ENCODE results near the gene SLC9A9. TPM values are rescaled to one million over a fixed set of nuclear protein-coding genes. Genes with fewer than 3 reads are reported as not detected.

Gene SLC9A9
- total RNA-seq, 4 donors from 2014 or later = 10.1 to 27.2 (median 16.7) TPM

DNA sequence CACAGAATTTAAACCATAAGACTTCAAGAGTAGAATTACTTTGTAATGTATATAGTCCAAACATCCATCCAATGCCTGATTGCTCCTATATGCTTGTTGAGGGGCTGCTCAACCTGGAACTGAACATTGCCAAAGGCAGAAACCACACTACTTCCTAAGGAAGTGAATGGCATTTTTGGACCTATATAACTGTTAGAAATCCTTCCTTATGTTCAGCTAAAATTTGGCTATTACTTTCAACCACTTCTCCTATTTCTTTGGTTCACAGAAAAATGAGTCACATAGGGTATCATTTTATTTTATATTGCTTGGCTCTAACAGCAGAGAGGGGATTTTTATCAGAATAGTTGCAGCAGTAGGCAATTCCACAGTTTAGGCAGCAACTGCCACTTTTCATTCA, 342.1 kb downstream of the SLC9A9 start:
- Histone ChIP-seq H3K4me1 (no peaks in the 10 kb centered on the region), H3K27me3 (no peaks in the 10 kb centered on the region), H3K4me3 (no peak overlapping the region), H3K9me3 (no peaks in the 10 kb centered on the region), H3K36me3 (no peaks in the 10 kb centered on the region), H3K27ac (no peak overlapping the region)
- ATAC-seq = no peak
- TF ChIP-seq POLR2AphosphoS5 (IDR thresholded peaks at IDR 0.05) (no peak), POLR2A (IDR thresholded peaks at IDR 0.05) (no peak), EP300 (IDR thresholded peaks at IDR 0.05) (no peak)
- TF ChIP-seq, protein P1, sequence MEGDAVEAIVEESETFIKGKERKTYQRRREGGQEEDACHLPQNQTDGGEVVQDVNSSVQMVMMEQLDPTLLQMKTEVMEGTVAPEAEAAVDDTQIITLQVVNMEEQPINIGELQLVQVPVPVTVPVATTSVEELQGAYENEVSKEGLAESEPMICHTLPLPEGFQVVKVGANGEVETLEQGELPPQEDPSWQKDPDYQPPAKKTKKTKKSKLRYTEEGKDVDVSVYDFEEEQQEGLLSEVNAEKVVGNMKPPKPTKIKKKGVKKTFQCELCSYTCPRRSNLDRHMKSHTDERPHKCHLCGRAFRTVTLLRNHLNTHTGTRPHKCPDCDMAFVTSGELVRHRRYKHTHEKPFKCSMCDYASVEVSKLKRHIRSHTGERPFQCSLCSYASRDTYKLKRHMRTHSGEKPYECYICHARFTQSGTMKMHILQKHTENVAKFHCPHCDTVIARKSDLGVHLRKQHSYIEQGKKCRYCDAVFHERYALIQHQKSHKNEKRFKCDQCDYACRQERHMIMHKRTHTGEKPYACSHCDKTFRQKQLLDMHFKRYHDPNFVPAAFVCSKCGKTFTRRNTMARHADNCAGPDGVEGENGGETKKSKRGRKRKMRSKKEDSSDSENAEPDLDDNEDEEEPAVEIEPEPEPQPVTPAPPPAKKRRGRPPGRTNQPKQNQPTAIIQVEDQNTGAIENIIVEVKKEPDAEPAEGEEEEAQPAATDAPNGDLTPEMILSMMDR (IDR thresholded peaks at IDR 0.05) = no peak

DNA sequence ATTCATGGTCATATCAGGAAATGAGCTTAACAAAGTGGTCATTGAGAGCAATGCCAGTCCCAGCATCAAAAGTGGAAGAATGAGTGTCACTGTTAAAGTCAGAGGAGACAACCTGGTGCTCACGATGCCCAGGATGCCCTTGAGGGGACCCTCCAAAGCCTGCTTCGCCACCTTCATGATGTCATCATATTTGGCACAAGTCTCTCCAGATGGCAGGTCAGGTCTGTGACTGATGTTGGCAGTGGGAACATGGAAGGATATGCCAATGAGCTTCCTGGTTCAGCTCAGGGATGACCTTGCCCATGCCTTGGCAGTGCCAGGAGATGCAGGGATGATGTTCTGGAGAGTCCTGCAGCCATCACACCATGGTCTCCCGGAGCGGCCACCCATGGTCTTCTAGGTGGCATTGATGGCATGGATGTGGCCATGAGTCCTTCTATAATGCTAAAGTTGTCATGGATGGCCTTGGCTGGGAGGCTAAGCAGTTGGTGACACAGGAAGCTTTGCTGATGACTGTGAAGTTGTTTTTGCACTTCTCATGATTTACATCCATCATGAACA, 344.9 kb downstream of the SLC9A9 start:
- H3K4me3 ChIP-seq = no peak overlapping the region

DNA sequence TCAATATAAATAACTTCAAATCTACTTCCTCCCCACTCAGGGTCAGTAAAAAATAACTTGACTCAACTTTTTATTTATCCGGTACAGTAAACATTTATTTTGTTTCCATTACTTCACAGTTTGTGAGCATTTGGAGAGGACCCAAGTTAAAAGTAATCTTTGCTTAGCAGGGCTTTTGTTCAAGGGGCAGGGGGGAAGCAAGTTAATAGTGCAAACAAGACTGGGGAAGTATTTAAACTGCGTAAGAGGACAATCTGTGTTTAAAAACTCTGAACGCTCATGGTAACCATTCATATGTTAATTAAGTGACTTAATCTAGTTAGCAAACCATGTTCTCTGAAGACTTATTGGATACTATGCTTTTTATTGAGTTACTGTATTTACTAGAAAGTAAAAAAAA, 346.2 kb downstream of the SLC9A9 start:
- Histone ChIP-seq H3K27me3 (no peaks in the 10 kb centered on the region), H3K4me1 (no peaks in the 10 kb centered on the region), H3K4me3 (no peak overlapping the region), H3K27ac (no peak overlapping the region), H3K9me3 (no peaks in the 10 kb centered on the region), H3K36me3 (no peaks in the 10 kb centered on the region)
- 60 to 74% methylated on average over 3 of the region's 3 CpGs for WGBS, 2 donors (ENCODE audit: low coverage in 1 of 2)
- no peak for TF ChIP-seq POLR2A (IDR thresholded peaks at IDR 0.05)
- TF ChIP-seq, protein P1 (IDR thresholded peaks at IDR 0.05) = no peak
- TF ChIP-seq POLR2AphosphoS5 (IDR thresholded peaks at IDR 0.05) = no peak
- TF ChIP-seq EP300 (IDR thresholded peaks at IDR 0.05) = no peak
- ATAC-seq = no peak

More for the DNA sequence above, 344.9 kb downstream of the SLC9A9 start:
- TF ChIP-seq, protein P1 (IDR thresholded peaks at IDR 0.05) = no peak
- TF ChIP-seq EP300 (IDR thresholded peaks at IDR 0.05) (no peak), POLR2A (IDR thresholded peaks at IDR 0.05) (no peak), POLR2AphosphoS5 (IDR thresholded peaks at IDR 0.05) (no peak)
- 92 to 100% methylated on average over 2 to 4 of the region's 4 CpGs for WGBS, 2 donors (ENCODE audit: low coverage in 1 of 2)
- Histone ChIP-seq H3K9me3 (no peaks in the 10 kb centered on the region), H3K4me1 (no peaks in the 10 kb centered on the region), H3K27me3 (no peaks in the 10 kb centered on the region), H3K36me3 (no peaks in the 10 kb centered on the region), H3K27ac (no peak overlapping the region)
- ATAC-seq = no peak

DNA sequence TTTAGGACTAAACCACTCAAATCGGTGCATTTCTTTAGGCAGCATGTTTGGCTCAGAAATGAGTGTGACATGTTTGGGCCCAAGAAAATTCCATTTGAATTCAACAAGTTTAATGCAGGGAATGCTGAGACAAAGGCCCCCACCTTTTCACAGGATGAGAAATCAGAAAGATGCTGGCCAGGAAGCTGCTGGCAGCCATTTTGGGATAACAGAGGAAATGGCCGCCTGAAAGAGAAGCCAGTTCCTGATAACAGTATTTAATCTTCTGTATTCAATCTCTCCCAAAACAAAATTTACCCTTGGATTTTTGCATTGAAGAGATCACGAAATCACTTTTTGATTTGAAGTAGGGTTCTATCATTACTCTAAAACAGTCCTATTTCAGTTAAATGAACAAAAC, 350.9 kb downstream of the SLC9A9 start:
- Histone ChIP-seq H3K27ac (peak overlapping the region in 3 of 4 donors; percentile 53 to 73 (median 63)), H3K9me3 (no peaks in the 10 kb centered on the region), H3K4me3 (no peak overlapping the region), H3K4me1 (peaks cover 0 to 20% (median 0%) of the 10 kb centered on the region in 3 donors), H3K36me3 (no peaks in the 10 kb centered on the region), H3K27me3 (no peaks in the 10 kb centered on the region)
- TF ChIP-seq, protein P1 (IDR thresholded peaks at IDR 0.05) = no peak
- TF ChIP-seq EP300 (IDR thresholded peaks at IDR 0.05) (no peak), POLR2AphosphoS5 (IDR thresholded peaks at IDR 0.05) (no peak), POLR2A (IDR thresholded peaks at IDR 0.05) (no peak)
- 96 to 100% methylated on average over 2 to 3 of the region's 3 CpGs for WGBS, 2 donors (ENCODE audit: low coverage in 1 of 2)
- no peak for ATAC-seq

DNA sequence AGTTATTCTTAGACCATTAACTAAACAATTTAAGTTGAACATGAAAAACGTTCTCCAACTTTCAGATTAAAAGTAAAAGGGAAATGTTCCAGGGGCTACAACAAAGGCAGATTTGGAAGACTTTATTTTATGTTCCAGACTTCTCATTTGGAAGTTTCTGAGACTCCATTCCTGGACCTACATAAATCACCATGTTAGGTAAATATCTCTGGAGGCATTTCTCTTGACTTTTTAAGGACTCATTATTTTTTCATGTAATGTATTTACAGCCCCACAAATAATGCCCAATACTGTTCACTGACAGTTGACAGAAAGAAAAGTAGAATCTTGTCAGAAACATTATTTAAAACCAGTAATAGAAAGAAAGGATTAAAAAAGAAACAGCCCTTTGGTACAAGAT, 352.1 kb downstream of the SLC9A9 start:
- no peak for ATAC-seq
- H3K27ac ChIP-seq = peak overlapping the region; percentile 39 to 73 (median 58)
- H3K27me3 ChIP-seq = no peaks in the 10 kb centered on the region
- WGBS, 2 donors (ENCODE audit: low coverage in 1 of 2) = 10 to 25% methylated on average over 1 of the region's 1 CpG
- H3K4me1 ChIP-seq = peaks cover 0 to 20% (median 0%) of the 10 kb centered on the region in 3 donors
- H3K9me3 ChIP-seq = no peaks in the 10 kb centered on the region
- no peaks in the 10 kb centered on the region for H3K36me3 ChIP-seq
- no peak overlapping the region for H3K4me3 ChIP-seq
- TF ChIP-seq EP300 (IDR thresholded peaks at IDR 0.05) (no peak), POLR2A (IDR thresholded peaks at IDR 0.05) (no peak), POLR2AphosphoS5 (IDR thresholded peaks at IDR 0.05) (no peak)
- TF ChIP-seq, protein P1 (IDR thresholded peaks at IDR 0.05) = no peak

All from gastroesophageal sphincter (tissue), 4 donors.